GM18505 (cell line): Measurements from ENCODE around the gene SPTLC3.

ENCODE experiments used
- ATAC-seq: cut with Tn5 transposase; IDR thresholded peaks from one replicate; pipeline ENCODE4 v1.9.1; 2021; ENCODE audit not compliant: unreplicated experiment
- POLR2A ChIP-seq: IDR thresholded peaks from 4 replicates; pipeline ENCODE4 v1.6.1; 2011; ENCODE audit warnings: borderline replicate concordance; ENCODE audit not compliant: insufficient read depth, insufficient read length; ENCODE audit errors: extremely low read depth

The SPTLC3 gene

DNA sequence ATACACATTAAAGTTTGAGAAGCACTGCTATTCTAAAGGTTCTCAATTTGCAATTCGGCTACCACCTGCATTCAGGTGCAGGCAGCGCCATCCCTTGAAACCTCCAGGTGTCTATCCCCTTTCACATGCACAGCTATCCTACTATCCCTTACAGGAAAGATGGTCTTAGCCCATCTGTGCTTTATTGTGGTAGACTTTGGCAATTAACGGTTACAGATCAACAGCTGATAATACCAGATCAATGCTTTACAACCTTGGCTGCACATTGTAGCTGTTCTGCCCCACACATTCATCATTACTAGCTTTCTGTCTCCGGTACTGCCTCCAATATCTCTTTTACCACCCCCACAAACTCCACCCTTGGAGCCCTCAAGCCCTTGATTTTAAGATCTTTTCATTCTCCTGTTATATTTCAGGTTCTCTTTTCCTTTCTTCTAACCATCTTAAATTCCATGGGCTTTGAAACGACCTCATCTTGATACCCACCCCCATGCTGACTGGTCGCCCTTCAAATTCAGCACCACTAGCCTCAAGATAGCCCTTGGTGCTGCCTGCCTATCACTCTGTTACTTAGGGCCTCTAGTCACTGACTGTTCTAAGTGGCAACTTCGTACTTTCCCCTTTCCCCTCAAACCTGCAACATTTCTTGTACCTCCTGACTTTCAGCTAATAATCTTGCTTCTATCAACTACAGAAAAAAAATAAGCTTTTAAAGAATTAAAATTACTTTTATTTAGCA is 50.8 kb downstream of the SPTLC3 start:
- no peak for TF ChIP-seq POLR2A
- no peak for ATAC-seq

DNA sequence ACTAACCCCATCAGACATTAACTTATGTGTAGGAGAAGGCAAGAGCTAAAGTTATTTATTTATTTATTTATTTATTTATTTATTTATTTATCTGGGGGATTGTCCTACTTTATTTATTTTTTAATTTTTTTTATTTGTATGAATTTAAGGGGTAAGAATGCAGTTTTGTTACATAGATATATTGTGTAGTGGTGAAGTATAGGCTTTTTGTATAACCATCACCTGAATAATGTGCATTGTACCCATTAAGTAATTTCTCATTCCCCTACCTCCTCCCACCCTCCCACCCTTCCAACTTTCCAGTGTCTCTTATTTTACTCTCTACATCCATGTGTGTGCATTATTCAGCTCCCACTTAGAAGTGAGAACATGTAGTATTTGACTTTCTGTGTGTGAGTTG is 51.6 kb downstream of the SPTLC3 start:
- no peak for TF ChIP-seq POLR2A
- no peak for ATAC-seq

DNA sequence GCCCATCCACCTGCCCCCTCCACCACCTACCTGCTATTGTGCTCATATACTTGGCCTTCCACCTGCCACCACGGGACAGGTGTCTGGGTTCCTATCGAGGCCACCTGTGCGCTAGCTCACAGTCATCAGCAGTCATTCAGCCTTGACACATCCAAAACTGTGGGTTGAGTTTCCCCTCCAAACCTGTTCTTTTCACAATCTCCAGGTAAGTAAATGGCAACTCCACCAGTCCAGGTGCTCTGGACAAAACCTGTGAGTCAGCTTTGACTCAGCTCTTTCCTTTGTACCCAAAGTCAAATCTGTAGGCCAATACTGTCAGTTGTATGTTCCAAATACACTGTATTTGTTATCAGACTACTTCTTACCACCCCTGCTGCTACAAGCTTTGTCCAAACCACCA is 52.6 kb downstream of the SPTLC3 start:
- no peak for ATAC-seq
- TF ChIP-seq POLR2A = no peak

DNA sequence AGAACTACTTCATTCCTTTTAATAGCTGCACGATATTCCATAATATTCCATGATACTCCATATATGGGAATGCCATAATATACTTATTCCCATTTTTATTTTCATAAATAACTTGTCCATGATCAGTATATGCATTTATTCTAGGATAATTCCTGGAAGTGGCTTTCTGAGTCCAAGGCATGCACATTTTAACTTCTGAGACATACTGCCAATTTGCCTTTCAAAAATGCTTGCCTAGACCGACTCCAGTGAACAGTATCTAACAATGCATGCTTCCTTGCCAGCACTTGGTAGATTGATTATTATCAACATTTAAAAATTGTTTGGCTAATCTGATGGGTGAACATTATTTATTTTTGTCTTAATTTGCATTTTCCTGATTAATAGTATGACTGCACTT is 54.0 kb downstream of the SPTLC3 start:
- TF ChIP-seq POLR2A = no peak

DNA sequence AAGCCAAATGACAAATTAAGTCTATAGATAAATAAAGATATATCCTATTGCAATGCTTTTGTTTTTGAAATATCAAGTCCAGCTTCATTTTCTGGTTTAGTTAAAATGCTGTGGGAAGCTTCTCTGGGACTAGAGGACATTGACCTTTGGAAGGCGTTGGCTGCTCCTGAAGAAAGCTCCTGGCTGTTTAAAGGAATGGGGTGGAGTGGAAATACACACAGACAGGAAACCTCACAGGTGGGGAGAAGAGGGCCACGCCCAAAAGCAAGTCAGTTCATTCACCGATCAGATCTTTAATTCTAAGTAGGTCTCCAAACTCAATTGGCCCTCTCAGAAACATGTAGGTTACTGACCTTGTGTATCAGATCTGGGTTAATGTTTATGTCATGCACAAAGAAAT is 59.6 kb downstream of the SPTLC3 start:
- ATAC-seq = no peak
- TF ChIP-seq POLR2A = no peak

More for the DNA sequence above, 54.0 kb downstream of the SPTLC3 start:
- no peak for ATAC-seq

DNA sequence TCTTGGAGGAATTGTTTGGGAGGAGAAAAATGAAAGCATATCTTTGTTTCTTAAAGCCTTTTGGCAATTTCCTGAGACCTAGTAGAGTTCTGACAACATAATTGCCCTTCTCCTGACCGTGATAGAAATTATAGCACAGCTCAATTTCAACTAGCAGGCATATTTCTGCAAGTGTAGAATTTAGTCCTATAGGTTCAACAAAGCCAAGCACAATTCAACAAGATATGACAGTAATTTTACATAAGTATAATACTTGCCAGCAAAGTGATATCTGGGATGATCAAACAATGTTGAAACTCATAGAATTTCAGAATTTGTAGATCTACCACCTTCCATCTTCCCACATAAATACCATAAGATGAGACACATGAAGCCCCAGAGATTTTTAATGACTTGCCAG is 73.1 kb downstream of the SPTLC3 start:
- no peak for TF ChIP-seq POLR2A
- no peak for ATAC-seq

DNA sequence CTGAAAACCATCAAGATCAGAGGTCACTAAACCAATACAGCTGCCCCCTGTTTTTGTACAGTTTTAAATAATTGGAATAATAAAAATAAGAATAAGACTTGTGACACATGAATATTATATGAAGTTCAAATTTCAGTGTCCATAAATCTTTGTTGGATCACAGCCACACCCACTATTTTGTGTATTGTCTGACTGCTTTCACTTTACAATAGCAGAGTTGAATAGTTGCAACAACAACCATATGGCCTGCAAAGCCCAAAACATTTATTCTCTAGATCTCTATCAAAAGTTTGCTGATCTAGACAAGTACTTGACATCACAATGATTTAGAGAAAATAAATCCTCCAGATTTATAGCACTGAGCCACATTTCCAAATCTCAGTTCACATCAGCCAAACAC is 73.6 kb downstream of the SPTLC3 start:
- no peak for ATAC-seq

DNA sequence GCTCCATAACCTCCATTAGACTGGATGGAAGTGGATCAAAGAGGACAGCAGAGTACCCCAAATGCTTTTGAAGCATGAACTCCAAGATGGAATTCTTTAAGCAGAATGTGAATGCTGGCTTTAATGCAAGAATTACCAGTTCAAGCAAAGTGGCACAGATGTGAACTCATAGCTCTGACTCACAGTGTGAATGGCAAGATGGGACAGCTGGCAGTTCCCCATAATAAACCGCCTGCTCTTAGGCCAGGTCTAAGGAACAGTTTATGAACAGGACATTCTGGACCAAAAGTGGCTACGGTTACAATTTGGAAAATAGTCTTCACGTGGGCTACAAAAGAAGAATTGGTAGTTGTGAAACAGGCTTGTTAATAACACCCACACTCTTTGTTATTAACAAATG is 76.5 kb downstream of the SPTLC3 start:
- ATAC-seq = no peak
- TF ChIP-seq POLR2A = no peak

More for the DNA sequence above, 73.6 kb downstream of the SPTLC3 start:
- no peak for TF ChIP-seq POLR2A

DNA sequence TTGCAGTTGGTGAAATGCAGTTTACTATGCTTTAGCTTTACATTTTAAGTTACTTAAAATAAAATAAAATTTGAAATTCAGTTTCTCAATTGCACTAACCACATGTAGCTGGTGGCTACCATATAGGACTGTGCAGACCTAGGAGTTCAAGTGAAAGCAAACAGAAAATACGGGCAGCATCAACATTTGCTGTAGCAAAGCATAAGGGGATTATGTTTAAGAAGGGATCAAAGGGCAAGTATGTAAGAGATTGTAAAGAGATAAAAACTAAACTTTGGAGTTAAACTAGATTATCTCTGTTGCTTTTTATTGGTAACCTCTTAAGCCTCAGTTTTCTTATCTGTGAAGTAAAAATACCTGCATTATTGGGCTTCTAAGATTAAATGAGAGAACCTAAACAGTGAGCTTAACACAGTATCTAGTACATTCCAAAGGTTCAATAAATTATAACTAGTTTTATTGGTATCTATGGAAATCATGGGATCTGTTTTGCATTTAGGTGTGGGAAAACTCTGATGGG is 81.2 kb downstream of the SPTLC3 start:
- no peak for TF ChIP-seq POLR2A
- no peak for ATAC-seq

DNA sequence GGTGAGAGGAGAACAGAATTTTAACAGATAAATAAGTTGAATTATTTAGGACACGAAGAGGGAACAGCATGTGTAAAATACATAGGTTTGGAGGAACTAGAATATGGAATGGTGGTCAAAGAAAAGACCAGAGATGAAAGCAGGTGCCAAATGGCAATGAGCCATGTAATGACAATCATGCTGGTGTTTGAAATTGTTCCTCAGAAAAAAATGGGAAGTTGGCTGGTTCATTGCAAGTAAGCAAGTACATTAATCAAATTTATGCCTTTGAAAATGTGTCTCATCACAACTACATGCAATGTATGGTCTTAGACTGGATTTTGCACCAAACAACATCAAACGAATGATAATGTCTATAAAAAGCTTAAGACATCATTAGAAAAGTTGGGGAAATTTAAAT is 83.3 kb downstream of the SPTLC3 start:
- no peak for ATAC-seq
- no peak for TF ChIP-seq POLR2A

DNA sequence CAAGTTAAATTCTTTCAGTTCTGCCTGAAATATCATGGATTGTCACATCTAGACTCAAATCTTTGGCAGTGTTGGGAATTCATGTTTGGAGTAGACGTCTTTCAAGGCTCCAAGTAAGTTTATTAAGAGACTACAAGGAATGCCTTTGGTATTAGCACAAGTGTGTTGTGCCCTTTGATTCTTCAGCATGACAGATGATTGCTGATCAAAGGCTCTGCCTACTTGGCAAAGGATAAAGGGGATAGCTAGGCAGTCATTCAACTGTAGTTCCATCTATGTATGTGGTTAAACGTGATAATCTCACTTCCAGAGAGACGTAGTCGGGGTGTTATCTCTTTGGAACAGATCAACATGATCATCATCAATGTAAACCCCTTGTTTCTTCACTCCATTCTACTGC is 86.2 kb downstream of the SPTLC3 start:
- ATAC-seq = no peak
- TF ChIP-seq POLR2A = no peak

DNA sequence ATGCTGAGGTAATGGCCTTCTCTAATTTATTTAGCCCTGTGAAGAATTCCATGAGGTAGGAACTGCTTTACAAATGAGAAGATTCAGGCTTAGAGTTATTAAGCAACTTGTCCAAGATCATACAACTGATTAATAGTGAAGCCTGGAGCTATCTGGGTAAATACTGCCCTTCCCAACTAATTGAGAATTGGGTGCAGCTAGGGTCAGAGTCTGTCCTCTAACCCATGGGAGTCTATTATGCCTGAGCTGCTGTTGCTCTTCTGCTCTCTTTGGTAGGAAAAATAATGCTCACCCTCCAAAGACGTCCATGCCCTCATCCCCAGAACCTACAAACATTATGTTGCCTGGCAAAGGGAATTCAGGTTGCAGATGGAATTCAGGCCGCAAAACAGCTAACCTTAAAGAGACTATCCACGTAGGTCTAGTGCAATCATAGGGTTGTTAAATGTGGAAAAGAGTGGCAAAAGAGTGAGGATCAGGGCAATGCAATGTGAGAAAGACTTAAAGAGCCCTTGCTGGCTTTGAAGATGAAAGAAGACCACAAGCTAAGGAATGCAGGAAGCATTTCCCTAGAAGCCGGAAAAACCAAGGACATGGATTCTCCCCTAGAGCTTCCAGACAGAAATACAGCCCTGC is 90.1 kb downstream of the SPTLC3 start:
- TF ChIP-seq POLR2A = no peak
- ATAC-seq = no peak

DNA sequence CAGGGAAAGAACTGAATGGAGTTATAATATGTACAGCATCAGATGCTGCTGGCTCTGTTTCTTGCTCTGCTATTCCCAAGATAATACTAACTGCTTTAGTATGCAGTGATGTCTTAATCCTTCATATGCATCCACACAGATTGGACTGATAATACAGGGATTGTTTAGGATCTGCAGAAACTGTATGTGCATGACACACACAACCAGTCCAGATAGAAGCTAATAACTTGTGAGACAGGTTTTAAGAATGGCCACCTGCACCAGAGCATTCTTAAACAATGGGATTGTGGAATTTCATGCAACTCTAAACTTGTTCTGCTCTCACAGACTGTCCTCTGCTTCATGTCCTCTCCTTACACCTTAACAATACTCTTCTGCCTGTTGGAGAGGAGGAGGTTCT is 90.9 kb downstream of the SPTLC3 start:
- ATAC-seq = no peak
- no peak for TF ChIP-seq POLR2A

DNA sequence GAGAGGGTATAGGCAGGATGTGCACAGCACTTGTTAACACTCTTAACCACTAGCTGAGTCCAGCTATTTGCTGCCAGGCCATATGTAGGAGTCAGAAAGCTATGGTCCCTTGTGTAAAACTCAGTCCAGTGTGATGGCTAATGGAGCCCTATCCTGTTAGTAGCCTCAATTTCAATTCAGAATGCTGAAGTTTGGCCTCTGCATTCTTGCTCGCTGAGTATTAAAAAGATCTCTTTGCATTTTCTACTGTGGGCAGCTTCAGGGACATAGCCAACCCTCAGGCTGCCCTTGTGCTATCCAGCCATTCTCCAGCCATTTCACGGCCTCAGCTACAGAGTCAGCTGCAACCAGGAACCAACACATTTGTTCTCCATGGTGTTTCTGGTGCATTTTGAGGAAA is 92.5 kb downstream of the SPTLC3 start:
- ATAC-seq = no peak
- no peak for TF ChIP-seq POLR2A
